Astrocyte of the spinal cord (primary cell): ENCODE results near the gene TPK1.

Experiments used
- DNase-seq: peaks from one replicate; pipeline ENCODE4 v3.0.0; 2011; ENCODE audit warnings: low read depth, low spot score
- H3K4me3 ChIP-seq: 2 replicates; pipeline ENCODE4 v1.5.1; 2011; ENCODE audit warnings: low read depth, mild to moderate bottlenecking, low read length, moderate library complexity
- in situ Hi-C: cut with HindIII; loops from 2 replicates; pipeline ENCODE4 v1.10.0; 2017; ENCODE audit warnings: low sequenced_read_pairs
- TF ChIP-seq, protein P1 (sequence below): IDR thresholded peaks from 2 replicates; pipeline ENCODE4 v1.5.1; 2012; ENCODE audit warnings: low read depth, mild to moderate bottlenecking, low read length, inconsistent platforms

Gene TPK1

DNA sequence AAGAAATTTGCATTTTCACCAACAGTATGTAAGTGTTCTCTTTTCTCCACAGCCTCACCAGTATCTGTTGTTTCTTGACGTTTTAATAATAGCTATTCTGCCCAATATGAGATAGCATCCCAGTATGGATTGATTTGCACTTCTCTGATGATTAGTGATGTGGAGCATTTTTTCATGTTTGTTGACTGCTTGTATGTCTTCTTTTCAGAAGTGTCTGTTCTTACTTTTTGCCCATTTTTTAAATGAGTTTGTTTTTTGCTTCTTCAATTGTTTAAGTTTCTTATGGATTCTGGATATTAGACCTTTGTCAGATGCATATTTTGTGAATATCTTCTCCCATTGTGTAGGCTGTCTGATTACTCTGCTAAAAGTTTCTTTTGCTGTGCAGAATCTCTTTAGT lies 12.2 kb upstream of the TPK1 start:
- DNase-seq: no peak
- TF ChIP-seq, protein P1, sequence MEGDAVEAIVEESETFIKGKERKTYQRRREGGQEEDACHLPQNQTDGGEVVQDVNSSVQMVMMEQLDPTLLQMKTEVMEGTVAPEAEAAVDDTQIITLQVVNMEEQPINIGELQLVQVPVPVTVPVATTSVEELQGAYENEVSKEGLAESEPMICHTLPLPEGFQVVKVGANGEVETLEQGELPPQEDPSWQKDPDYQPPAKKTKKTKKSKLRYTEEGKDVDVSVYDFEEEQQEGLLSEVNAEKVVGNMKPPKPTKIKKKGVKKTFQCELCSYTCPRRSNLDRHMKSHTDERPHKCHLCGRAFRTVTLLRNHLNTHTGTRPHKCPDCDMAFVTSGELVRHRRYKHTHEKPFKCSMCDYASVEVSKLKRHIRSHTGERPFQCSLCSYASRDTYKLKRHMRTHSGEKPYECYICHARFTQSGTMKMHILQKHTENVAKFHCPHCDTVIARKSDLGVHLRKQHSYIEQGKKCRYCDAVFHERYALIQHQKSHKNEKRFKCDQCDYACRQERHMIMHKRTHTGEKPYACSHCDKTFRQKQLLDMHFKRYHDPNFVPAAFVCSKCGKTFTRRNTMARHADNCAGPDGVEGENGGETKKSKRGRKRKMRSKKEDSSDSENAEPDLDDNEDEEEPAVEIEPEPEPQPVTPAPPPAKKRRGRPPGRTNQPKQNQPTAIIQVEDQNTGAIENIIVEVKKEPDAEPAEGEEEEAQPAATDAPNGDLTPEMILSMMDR: no peak
- H3K4me3 ChIP-seq: no peak overlapping the region
- in situ Hi-C loops: no loop called here

DNA sequence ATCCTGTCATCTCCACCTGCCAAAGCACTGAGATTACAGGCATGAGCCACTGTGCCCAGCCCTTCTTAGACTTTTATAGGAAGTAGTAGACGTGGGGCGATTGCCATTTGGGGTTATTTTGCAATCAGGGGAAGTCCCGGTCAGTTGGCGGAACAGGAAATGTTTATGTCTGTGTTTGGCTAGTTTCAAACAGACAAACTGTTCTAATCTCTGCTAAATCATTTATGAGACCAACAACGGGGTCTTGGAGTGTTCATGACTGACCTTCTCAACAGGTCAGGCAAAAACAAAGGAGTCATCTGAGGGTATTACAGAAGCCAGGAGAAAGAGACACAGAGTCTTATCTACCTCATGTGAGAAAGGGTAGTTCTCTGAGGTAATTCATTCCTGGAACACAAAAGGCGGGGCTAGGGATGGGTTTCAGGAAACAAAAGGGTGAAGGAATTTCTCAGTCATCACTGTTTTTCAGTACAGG lies 6.6 kb upstream of the TPK1 start:
- no peak overlapping the region for H3K4me3 ChIP-seq
- DNase-seq: no peak
- TF ChIP-seq, protein P1: no peak
- in situ Hi-C loops: no loop called here

DNA sequence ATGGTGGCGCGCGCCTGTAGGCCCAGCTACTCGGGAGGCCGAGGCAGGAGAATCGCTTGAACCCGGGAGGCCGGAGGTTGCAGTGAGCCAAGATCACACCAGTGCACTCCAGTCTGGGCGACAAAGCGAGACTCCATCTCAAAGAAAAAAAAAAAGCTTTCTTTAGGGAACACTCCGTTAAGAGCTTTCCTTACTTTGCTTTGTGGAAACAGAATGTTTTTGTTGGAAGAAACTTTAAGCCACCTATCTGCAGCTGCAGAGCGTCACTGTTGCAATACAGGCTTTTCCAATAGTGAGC lies 641 bp upstream of the TPK1 start:
- DNase-seq: no peak
- TF ChIP-seq, protein P1: no peak
- in situ Hi-C loops: no loop called here
- H3K4me3 ChIP-seq: peak overlapping the region; percentile 57

DNA sequence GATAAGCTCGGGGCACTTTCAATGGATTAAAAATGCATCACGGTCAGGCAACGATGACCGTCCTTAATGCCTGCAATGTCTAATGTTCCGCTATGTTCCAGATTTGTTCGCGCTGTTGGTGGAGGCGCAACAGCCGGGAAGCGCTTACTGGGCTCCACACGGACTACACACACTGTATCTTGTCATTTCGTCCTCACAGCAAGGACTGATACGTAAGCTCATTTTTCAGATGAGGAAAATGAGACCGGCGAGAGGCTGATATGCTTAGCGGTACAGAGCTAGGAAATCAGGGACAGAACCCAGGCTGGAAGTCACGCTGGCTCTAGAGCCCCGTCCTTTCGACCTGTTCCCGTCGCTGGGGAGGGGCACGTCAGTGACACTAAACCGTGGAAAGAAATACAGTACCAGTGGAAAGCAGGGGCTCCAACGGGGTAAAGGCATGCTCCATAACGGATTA lies 670 bp downstream of the TPK1 start:
- H3K4me3 ChIP-seq: peak overlapping the region; percentile 57
- peak; percentile 60 for DNase-seq
- in situ Hi-C loops: no loop called here
- TF ChIP-seq, protein P1: no peak

DNA sequence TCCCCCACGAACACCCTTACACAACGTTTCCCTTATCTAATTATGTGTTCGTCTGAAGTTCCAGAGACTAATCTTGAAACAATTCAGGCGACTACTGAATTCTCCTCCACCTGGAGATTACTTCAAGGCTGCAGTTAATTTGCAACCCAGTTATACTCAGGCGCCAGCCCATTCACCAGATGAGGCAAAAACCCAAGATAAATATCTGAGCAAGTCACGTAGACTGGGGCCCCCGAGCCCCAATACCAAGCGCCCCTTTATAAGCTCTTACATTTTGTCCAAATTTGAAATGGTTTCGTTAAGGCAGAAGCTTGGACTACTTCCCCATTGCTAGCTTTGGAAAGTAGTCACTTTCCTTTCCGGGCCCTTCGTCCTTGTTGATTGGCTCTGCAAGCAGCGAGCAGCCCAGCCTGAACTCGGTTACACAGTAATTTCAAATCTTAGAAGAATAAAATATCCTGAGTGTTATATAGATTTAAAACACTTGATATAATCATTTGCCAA lies 1.2 kb downstream of the TPK1 start:
- TF ChIP-seq, protein P1: no peak
- DNase-seq: no peak

DNA sequence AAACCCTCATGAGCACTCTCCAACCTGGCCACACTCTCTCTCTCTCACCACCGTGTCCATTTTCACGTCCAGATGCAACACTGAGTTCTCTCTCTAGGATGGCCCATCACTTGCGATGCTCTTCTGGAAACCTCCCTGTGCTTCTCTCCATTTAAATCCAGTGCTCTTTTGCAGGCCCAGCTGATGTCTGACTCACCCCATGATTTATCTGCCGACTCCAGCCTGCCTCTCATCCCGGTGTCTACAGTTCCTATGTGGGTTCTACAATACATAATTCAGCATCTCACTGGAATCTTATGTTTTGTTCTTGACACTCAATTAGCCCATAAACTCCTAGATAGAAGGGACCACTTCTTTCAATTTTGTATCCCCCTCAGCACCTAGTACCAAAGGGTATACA lies 5.0 kb downstream of the TPK1 start:
- DNase-seq: peak; percentile 20

More for the DNA sequence above, 1.2 kb downstream of the TPK1 start:
- in situ Hi-C loops: no loop called here
- H3K4me3 ChIP-seq: peak overlapping the region; percentile 57

More for the DNA sequence above, 5.0 kb downstream of the TPK1 start:
- no peak overlapping the region for H3K4me3 ChIP-seq
- in situ Hi-C loops: no loop called here
- TF ChIP-seq, protein P1: no peak
